Ovary (tissue), 9 donors: Measurements from ENCODE around the gene KLHL3. TPM values are rescaled to one million over a fixed set of nuclear protein-coding genes. Genes with fewer than 3 reads are reported as not detected.

ENCODE experiments used
- DNase-seq, 5 donors: peaks; one replicate each; pipeline ENCODE4 v3.0.0-alpha.2; 2019 to 2020
- H3K27ac ChIP-seq, 2 donors: fragments of 200-600 bp; one replicate each; pipeline versions ENCODE4 v1.5.1 to v1.8.0; 2019 to 2022
- H3K27me3 ChIP-seq: fragments of 200-600 bp; one replicate; pipeline ENCODE4 v1.8.0; 2022
- H3K36me3 ChIP-seq: fragments of 200-600 bp; sonication (generic); one replicate; pipeline ENCODE4 v1.5.1; 2019
- H3K4me1 ChIP-seq: one replicate; pipeline ENCODE4 v1.8.1; 2013; ENCODE audit warnings: mild to moderate bottlenecking, moderate library complexity; ENCODE audit not compliant: insufficient read depth
- H3K4me3 ChIP-seq: fragments of 200-600 bp; sonication (generic); one replicate; pipeline ENCODE4 v1.5.1; 2017
- H3K9me3 ChIP-seq, 2 donors: fragments of 200-600 bp in 1 of 2; sonication (generic) in 1 of 2; one replicate each; pipeline versions ENCODE4 v1.5.1 to v1.8.1; 2013 to 2019; ENCODE audit warnings: mild to moderate bottlenecking in 1 of 2, moderate library complexity in 1 of 2
- CTCF ChIP-seq, 3 donors: fragments of 450-650 bp in 2 of 3; fragments of 200-600 bp in 1 of 3; IDR thresholded peaks; one replicate each; pipeline versions ENCODE4 v1.5.1 to v1.8.0; 2016 to 2022; ENCODE audit warnings: antibody characterized with exemption in 3 of 3, mild to moderate bottlenecking in 1 of 3
- EP300 ChIP-seq: sonication (generic); formaldehyde crosslinking; IDR thresholded peaks from one replicate; pipeline ENCODE4 v1.6.1; 2017; ENCODE audit warnings: antibody characterized with exemption
- POLR2A ChIP-seq: fragments of 450-650 bp; IDR thresholded peaks from one replicate; pipeline ENCODE4 v1.6.1; 2017; ENCODE audit warnings: antibody characterized with exemption, mild to moderate bottlenecking, moderate library complexity
- WGBS, 3 donors: extraction: QIAGEN DNeasy Blood & Tissue Kit in 1 of 3; methylation state at CpG; one replicate each; pipeline versions ENCODE4 v1.1.5 to v1.1.7; 2013 to 2017; 5-methylcytosine and 5-hydroxymethylcytosine counted together
- intact Hi-C, 4 donors: fragments of 100-400 bp; cut with DNase I; formaldehyde crosslinking; loops; one replicate each; pipeline versions ENCODE4 v1.11.0 to v1.15.1; 2022 to 2023
- polyA plus RNA-seq, 2 donors: library from polyadenylated mRNA; stranded (reverse); fragments of 200-250 nt in 1 of 2; fragments of 350-450 nt in 1 of 2; fragmentation: Illumina TruSeq in 1 of 2; extraction: RNeasy Lipid Tissue Mini Kit (QIAGEN cat#74804) in 1 of 2; gene quantifications; one replicate each; pipeline ENCODE4 v1.2.3, GENCODE V29; 2013 to 2014
- total RNA-seq, 7 donors: library from RNA; depleted of rRNA in 2 of 7; stranded (reverse); fragments of >200 nt in 2 of 7; fragmentation: NEBNext Ultra II Directional in 3 of 7; extraction: Animal tissue kit (Norgen Biotek cat#: 25700) in 3 of 7; gene quantifications; one replicate each; pipeline versions ENCODE4 v1.1.0 to v1.2.4, GENCODE V29; 2016 to 2023
- donor health status: DM: no; HTN: no; CAD: no; lungs with moderate emphysema.
- donor health status: DM: no; HTN: no; CAD: no.
- donor health status: Bipolar disorder and iron deficiency.
- donor health status: DM: yes; HTN: yes; CAD: no.
- donor health status: DM: no; HTN: no; CAD: no.
- donor health status: DM: yes; HTN: yes; CAD: no.

Gene KLHL3
- total and polyA plus RNA-seq, 9 donors: 2.9 to 15.7 (median 8.7) TPM

- Histone ChIP-seq H3K27ac (no peak overlapping the region), H3K27me3 (no peaks in the 10 kb centered on the region), H3K4me3 (no peak overlapping the region), H3K9me3 (no peaks in the 10 kb centered on the region), H3K36me3 (no peaks in the 10 kb centered on the region), H3K4me1 (no peaks in the 10 kb centered on the region)
- TF ChIP-seq POLR2A: no peak
- TF ChIP-seq CTCF (IDR thresholded peaks at IDR 0.05): no peak
- intact Hi-C loops: no loop called here
- no peak for DNase-seq
- WGBS, 3 donors: 94 to 98% (median 97%) methylated on average over 4 of the region's 4 CpGs
Observed at GRCh38 chr5:137760294-137760693, 24.4 kb upstream of the KLHL3 start.

- no peaks in the 10 kb centered on the region for H3K36me3 ChIP-seq
- no peaks in the 10 kb centered on the region for H3K9me3 ChIP-seq
- H3K4me1 ChIP-seq: no peaks in the 10 kb centered on the region
- no peak overlapping the region for H3K27ac ChIP-seq
- TF ChIP-seq EP300: no peak
- no peak for TF ChIP-seq CTCF (IDR thresholded peaks at IDR 0.05)
- TF ChIP-seq POLR2A: no peak
- DNase-seq: no peak
- WGBS, 3 donors: 80 to 88% (median 80%) methylated on average over 6 of the region's 6 CpGs
- no peaks in the 10 kb centered on the region for H3K27me3 ChIP-seq
- intact Hi-C loops: loop anchor here in 3 of 4 donors (10.0 kb wide), 2 partner anchors 276 to 736 kb away; partner anchors contain the start of gene FAM13B (in 2 of the 3)
- H3K4me3 ChIP-seq: no peak overlapping the region
Observed at GRCh38 chr5:137758715-137759306, 22.9 kb upstream of the KLHL3 start.

GRCh38 chr5:137758121-137758520 lies 22.2 kb upstream of the KLHL3 start:
- TF ChIP-seq POLR2A: no peak
- no peak for TF ChIP-seq CTCF (IDR thresholded peaks at IDR 0.05)
- no peak for TF ChIP-seq EP300
- H3K4me1 ChIP-seq: no peaks in the 10 kb centered on the region
- H3K27ac ChIP-seq: no peak overlapping the region
- intact Hi-C loops: loop anchor here in 3 of 4 donors (10.0 kb wide), 2 partner anchors 277 to 737 kb away; partner anchors contain the start of gene FAM13B (in 2 of the 3)
- WGBS, 3 donors: 91 to 93% (median 92%) methylated on average over 4 of the region's 4 CpGs
- no peak overlapping the region for H3K4me3 ChIP-seq
- no peaks in the 10 kb centered on the region for H3K27me3 ChIP-seq
- DNase-seq: no peak
- no peaks in the 10 kb centered on the region for H3K36me3 ChIP-seq
- H3K9me3 ChIP-seq: no peaks in the 10 kb centered on the region

- H3K27ac ChIP-seq: no peak overlapping the region
- WGBS, 3 donors: 89 to 93% (median 90%) methylated on average over 5 of the region's 5 CpGs
- H3K36me3 ChIP-seq: no peaks in the 10 kb centered on the region
- no peaks in the 10 kb centered on the region for H3K27me3 ChIP-seq
- TF ChIP-seq EP300 (no peak), POLR2A (no peak), CTCF (IDR thresholded peaks at IDR 0.05) (no peak)
- no peak overlapping the region for H3K4me3 ChIP-seq
- no peak for DNase-seq
- intact Hi-C loops: loop anchor here in 3 of 4 donors (10.0 kb wide), 2 partner anchors 277 to 737 kb away; partner anchors contain the start of gene FAM13B (in 2 of the 3)
- H3K4me1 ChIP-seq: no peaks in the 10 kb centered on the region
- H3K9me3 ChIP-seq: no peaks in the 10 kb centered on the region
Observed at GRCh38 chr5:137757634-137758033, 21.7 kb upstream of the KLHL3 start.
